ENCODE data around the gene RAB35.

Gene RAB35

DNA sequence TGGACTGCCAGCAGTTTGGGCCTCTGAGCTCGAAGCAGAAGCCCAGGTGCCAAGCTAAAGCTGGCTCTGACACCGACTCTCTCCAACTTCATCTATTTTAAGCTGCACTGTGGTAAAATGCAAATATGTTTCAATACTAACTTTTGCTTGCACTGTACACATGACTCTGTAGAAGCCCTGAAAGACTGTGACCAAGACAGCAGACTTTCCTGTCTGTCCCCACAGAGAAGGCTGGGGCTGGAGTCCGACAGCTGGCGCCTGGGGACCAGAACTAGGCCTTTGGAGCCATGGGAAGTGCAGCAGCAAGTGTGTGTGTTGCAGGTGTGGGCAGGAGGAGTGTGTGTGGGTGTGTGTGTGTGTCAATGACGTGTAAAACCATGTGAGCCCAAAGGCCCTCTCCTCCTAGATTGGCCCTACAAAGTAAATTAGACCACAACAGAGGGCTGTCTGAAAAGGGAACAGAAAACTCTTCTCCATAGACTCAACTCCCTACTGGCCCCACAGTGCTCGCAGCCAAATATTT, 16.4 kb upstream of the RAB35 start:
- no peak for DNase-seq

DNA sequence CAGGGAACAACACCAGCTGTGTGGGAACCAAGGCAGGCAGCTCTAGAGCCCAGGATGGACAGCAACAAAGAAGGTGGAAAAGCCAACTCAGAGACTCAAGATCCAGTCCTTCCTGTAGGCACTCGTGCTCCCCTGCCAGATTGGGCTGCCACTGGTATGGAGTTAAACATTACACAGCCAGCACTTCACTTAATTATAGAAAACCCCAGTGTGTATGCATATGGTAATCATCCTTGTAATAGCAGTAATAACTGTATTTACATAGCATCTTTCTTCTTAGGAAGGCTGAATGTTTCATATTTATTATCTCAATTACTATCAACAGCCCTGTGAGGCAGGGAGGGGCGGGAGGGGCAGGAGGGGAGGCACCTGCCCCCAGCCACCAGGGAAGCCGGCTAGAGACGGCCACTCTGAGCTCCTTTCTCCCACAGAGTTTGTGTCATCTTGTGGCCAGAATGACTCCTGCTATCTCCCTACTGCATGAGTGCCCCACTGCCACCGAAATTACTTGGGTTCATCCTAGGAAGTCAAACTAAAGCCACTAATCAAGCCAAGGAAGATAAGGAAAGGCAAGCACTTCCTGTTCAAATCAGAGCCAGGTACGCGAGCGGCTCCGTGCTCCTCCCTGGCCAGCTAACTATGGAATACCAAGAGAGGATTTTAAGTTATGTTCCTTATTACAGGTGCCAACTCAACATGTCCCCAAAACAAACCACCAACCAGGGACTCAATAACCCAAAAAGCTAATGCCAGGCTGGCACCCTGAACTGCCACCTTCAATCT, 15.7 kb upstream of the RAB35 start:
- no peak for DNase-seq

DNA sequence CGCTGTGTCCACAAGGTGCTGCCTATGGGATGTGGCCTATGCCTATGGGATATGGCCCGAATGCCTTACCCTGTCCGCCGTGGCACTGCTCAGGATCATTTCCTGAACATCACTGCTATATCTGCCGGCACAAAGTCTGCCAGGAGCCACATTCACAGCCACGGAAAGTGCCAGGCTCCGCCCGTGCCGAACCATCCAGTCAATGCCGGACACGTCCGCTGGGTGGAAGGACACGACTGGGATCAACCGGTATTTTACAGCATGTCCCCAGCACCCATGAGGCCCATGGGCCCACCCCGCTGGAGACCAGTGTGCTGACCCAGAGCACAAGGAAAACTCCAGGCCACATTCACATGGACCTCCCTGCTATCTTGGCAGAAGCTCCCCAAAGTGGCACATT, 14.6 kb upstream of the RAB35 start:
- no peak for DNase-seq

DNA sequence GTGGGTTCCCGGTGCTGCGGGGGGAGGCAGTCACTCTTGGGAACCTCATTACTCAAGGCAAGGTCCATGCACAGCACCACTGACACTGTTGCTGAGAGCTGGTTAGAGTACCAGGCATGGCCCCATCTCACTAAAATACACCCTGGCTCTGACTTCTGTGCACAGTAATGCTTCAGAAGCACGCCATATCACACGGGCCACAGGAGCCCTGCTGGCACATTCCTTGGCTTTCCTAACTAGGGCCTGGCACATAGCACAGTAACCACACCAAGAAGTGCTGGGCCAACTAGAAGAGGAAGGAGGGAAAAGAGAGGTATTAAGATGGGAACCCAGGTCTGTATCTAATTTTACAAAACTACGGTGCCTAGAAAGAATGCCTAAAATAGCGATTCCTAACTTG, 13.5 kb upstream of the RAB35 start:
- DNase-seq, result no peak

DNA sequence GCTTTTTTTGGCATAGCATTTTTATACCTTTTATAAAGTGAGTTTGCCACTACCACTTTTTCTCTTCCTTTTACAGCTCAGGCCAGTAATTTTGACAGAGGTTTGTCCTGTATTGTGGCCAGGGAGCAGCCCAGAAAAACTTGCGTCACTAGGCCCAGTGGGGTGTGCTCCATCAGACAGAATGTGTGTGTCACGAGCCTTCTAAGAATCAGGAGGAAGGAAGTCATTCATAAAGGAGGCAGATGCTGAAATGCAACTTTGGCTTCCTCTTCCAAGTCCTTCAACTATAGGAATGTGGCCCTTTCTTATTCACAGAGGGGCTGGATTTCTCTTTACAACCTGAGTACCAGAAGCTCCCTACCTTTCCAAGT, 10.1 kb upstream of the RAB35 start:
- no peak for DNase-seq

DNA sequence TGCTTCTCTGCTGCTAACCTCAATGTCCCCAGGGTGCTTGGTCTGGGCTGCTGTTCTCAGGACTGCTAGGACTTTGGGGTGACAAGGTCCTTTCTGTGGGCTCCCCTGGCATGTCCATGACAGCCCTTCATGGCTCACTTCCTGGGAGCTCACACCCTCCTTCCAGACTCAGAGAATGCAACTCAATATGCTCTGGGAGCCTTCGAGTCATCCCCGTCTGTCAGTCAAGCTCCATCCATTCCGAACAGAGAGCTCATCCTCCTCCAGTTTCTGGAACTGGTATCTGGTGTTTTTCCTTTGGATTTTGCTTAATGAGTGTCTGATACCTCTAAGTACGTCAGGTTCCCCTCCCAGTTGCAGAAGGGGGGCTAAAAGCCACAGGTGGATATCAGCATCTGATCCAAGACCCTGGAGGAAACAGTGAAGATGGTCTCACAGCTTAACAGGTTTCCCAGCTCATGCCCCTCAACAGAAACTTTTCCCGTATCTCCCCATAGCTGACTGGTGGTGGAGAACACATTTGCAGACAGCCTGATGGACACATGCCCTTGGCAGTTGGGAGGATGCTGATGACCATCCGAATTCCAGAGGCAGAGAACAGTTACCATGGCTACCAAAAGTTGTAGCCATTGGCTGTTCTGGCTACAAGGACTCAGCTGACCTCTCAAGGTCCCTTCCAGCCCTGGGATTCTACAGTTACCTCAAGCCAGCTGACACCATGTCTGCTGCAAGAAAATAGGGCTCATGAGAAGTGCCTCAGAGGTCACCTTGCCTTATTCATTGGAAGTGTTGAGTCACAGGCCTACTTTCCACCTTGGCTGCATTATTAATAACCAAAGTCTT, 9.5 kb upstream of the RAB35 start:
- DNase-seq, result no peak

DNA sequence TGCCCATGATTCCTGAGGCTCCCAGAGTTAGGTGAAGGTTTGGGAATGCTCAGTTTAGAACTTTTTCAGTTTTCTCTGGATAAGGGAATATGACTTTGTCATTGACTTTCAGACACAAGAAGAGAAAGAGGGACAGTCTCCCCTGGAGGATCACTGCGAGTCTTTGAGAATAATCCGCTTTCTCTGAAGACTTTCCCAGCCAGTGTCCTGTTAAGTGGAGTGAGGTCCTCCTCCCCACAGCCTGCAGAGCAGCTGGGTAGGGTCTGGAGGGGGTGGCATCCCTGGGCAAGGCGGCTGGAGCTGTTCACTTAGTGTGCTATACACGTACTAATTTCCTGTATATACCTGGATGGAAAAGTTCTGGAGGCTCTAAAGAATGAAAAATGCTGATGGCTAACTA, 8.5 kb upstream of the RAB35 start:
- no peak for DNase-seq

DNA sequence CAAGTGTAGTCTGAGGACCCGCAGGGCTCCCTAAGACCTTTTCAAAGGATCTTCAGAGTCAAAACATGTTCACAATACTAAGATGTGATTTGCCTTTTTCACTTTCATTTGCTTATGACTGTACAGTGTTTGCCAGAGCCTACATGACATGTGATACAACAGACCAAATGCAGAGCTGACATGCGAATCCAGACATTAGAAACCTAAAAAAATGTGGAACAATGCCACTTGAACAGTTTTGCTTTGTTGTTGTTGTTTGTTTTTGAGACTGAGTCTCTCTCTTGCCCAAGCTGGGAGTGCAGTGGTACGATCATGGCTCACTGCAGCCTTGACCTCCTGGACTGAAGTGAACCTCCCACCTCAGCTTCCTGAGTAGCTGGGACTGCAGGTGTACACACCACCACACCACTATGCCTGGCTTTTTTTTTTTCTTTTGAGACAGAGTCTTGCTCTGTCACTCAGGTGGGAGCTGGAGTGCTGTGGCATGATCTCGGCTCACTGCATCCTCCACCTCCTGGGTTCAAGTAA, 5.3 kb upstream of the RAB35 start:
- peak; percentile 28 for DNase-seq

DNA sequence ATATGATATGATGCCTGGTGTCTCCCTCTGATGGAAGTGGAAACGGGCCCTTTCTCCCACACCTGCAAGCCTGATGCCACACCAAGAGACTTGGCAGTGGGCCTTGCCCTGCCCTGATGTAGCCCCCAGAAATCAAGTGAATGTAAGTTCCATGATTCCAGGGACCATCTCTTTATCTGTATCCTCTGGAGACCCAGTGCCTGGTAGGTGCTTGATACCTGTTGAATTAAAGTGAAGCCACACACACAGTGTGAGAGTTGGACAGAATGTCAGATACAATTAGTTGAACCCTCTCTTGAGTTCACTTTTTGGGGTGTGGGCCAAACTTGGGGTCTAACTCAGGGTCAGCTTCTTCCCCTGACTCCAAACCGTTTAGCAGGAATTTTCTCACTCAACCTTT, 4.8 kb upstream of the RAB35 start:
- DNase-seq, result no peak

DNA sequence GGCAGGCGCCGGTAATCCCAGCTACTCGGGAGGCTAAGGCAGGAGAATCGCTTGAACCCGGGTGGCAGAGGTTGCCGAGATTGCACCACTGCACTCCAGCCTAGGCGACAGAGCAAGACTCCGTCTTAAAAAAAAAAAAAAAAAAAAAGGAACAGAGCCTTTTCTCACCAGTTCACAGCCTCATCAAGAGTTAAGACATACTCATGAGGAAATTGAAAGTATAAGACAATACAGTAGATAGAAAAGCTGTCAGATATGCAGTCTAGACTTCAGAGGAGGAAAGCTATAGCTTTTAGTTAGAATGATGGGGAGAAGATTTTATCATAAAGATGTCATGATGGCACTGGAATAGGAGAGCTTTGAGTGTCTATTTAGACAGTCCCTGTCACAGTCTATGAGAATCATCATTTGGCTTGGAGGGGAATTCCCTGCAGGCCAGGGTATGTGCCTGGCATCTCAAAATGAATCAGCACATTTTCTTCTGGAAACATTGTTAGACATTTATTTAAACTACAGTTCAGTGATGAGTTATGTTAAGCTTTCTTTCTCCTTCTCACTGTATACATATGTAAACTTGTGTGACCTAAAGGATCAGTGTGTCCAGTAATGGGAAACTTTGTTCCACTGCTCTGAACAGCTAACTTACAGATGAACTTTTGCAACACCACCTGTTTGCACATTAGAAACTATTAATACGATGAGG, 2.9 kb upstream of the RAB35 start:
- DNase-seq, result no peak

DNA sequence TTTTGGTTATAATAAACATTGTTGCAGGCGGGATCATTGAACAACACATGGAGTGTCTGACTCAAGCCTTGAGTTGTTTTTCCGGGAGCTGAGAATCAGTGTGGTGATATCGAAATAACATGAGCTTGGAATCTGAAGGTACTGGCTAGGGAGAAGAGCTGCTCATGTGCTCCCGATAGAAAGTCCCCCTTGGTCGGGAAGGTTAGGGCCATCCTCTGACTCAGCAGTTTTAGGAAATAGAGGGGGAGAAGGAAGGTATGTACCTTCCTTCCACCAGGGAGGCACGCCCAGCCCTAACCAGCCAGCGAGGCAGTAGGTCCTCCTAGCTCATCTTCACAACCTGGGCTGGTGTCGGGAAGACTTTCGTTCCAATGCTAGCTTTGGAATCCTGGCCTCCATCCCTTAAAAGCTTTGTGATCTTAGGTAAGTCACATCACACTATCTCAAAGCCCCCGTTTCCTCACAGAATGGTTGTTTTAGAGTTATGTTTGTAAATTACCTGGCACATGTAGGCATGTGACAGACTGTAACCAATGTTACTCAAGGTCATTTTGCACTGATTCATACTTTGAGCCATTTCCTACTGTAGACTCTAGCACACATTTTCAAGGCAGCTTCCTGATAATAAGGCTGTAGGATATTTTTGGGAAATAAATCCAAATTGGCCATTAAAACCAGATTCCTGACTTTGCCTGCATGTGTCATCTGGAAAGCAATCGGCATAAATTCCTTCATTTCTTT, 1.9 kb upstream of the RAB35 start:
- DNase-seq, result no peak

DNA sequence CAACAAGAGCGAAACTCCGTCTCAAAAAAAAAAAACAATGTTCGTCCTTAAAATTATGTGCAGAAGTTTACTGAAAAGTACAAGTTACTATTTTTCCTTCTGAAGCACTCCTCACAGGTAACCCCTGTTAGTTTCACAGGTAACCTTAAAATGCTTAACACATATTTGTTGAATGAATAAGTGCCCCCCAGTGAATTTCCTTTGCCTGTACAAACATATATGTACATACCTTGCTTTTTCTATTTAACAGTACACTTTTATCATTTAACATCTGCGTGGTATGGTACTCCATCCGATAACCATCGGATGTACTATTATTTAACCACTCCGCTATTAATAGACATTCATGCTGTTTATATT, 1.4 kb upstream of the RAB35 start:
- no peak for DNase-seq

DNA sequence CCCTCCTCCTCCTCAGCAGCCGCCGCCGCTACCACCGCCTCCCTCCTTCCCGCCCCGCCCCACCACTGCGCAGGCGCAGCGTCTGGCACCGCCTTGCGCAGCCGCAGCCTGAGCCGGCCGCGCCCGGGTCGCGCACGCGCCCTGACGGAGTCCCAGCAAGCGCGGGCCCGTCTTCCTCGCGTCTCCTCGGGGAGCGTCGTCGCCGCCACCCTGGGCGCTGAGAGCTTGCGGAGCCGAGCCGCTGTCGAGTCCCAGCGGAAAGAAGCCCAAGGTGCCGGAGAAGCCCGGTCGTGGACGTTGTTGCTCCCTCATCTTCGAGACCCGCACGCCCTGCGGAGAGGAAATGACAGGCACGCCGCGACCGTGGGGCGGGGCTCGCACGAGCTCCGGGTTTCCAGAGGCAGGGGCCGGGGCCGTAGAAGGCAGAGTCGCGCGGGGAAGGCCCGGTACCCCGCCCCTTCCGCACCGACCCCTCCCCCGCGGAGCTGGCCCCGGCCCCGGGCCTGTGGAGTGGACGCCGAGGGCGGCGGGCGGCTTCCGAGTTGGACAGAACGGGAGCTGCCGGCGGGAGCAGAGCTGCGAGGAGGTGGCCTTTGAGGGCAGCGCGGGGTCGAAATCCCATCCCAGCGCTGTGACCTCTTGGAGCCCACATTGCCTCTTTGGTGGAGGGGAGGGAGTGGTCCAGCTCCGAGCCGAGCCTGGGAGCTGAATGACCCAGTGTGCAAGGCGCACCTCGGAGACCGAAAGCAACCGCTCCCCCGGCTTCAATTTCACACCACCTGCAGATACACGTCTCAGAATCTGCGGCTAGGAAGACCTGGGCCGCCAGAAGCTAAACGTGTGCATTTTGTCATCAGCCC, 469 bp upstream of the RAB35 start:
- DNase-seq, result peak; percentile 98

DNA sequence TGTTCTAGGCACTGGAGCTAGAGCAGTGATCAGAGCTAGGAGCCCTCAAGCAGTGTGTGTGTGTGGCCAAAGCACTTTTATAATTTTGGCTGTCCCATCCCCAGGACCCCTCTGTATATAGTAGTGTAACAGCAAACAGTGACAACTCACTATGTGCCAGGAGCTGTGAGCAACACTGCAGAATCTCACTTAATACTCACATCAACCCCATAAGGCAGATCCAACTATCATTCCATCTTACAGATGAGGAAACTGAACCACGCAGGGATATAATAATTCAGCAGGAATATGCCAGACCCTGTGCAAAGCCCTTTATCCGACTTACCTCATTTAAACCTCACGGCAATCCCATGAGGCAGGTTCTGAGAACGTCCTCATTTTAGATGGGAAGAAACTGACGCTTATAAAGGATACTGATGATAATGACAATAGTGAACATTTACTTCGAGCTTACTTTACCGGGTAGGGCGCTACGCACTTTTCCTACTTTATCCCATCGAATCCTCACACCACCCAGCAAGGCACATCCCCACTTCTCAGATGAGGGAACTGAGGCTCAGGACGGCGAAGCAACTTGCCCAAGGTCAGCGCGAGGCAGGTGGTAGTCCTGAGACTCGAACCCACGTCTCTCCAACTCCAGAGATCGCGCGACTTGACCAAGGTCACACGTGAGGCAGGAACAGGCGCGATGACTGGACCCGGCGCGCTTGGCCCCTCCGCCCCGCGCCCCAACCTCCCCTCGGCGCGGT, 687 bp downstream of the RAB35 start:
- DNase-seq, result no peak

DNA sequence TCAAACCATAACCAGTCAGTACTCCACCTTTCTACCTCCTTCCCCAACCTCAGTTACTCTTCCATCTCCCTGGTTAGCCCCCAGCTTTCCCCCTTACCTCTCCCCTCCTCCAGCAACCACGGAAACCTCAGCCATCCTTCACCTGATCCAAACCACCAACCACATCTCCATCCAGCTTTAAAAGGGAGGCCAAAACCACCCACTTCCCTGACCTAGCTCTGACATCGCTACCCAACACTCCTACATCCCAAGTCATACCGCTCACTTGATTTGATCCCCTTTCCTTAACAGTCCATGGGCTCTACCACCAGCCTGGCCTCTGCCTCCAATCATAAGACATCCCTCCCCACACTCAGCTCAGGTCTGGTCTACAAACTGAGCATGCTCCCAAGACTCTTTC, 1.5 kb downstream of the RAB35 start:
- no peak for DNase-seq

DNA sequence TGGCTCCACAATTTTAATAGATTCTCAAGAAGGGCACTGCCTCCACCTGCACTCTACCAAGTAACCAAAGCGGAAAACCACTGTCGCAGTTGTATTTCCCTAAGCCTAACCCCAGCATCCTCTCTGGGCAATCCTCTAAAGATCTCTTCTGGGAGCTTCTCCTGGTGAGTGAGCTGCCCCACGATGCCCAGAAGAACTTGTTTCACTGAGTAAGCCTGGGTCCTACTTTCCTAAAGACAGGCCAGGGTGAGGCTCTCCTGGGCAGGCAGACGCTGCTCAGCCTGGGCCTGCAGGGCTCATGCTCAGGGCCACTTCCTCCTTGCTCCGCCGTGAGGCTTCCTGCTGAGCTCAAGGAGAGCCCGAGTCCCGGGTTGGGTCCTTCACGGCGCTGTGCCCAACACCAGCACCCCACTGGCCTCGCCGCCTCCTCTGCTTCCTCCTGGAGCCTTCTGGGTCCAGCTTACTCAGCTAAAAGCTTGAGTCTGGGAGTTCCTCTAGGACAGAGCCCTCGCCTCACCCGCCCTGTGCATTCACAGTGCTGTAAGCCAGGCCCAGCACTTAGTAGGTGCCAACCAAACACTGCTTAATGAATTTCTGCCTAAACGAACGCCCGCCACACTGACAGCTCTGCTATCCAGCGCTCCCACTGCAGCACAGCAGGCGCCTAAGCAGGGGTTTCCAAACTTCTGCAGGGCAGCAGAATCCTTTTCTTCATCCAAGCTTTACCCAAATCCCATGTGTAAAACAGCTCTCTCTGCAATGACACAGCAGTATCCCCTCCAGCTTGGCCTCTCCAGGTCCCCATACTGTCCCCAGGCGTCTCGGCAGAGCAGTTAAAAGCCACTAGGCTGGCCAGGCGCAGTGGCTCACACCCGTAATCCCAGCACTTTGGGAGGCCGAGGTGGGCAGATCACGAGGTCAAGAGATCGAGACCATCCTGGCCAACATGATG, 5.7 kb downstream of the RAB35 start:
- DNase-seq, result peak; percentile 60

DNA sequence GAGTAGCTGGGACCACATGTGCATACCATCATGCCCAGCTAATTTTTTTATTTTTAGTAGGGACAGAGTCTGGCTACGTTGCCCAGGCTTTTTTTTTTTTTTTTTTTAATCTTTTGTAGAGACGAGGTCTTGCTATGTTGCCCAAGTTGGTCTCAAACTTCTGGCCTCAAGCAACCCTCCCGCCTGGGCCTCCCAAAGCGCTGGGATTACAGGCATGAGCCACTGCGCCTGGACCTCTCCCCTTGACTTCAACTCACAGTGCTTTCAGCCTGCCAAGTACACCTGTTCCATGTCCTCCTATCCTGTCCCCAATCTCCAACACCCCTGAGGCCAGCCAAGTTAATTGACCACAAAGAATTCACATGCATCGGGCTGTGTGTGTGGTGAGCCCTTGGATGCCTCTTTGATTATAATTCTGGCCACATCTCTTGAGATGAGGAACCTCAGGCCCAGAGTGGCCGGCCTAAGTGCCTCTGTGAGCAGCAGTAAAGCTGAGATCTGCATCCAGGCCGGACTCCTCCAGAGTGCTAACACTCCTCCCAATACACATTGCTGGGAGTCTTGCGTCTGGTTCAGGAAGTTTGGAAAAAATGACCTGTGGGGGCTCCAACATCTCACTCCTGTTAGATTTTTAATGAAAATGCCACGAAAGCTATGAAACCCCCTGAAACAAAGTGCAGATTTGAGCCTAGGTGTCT, 6.8 kb downstream of the RAB35 start:
- no peak for DNase-seq

DNA sequence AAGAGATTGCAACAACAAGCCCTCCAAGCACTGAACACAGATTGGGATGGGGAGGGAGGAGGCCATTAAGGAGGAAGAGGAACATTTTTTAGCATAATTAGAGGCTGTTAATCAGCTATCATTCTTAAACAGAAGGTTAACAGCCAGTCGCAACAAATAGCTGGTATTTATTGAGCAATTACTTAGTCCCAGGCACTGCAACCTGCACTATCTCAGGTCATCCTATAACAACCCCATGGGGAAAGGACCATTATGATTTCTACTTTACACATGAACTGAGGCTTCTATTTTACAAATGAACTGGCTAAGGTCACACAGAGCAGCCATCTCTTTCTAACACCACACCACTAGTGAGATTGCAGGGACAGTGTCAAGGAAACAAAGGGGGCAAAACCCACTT, 10.4 kb downstream of the RAB35 start:
- DNase-seq, result no peak

DNA sequence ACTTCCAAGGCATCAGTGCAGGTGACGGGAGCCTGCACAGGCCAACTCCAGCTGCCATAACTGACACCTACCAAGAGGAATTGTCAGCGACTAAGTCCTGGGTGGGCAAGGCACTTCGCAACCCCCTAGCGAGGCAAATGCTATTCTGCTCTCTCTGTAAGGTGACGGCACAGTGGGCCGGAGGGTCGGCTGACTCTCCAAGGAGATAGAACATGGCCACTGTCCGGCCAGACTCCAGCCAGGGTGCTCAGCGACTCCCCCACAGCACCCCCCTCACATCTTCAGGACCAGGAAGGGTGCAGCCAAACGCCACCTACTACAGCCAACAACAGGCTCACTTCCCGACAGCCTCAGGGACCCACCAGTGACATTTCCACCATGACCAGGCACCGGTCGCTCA, 13.2 kb downstream of the RAB35 start:
- DNase-seq, result no peak
